DOHH2 (cell line): ENCODE data around the gene CPXM1.

Experiments used
- CTCF ChIP-seq: fragments of 200-600 bp; sonication (generic); IDR thresholded peaks from one replicate; pipeline ENCODE4 v1.5.1; 2014; ENCODE audit warnings: antibody characterized with exemption, mild to moderate bottlenecking, low read depth, low read length; ENCODE audit not compliant: poor library complexity, severe bottlenecking
- EZH2phosphoT487 ChIP-seq: fragments of 200-600 bp; sonication (generic); IDR thresholded peaks from 2 replicates; pipeline ENCODE4 v1.6.1; 2017; ENCODE audit warnings: borderline replicate concordance, mild to moderate bottlenecking, antibody characterized with exemption, low read length, moderate library complexity, mixed read lengths

- TF ChIP-seq CTCF (no peak), EZH2phosphoT487 (no peak)
These were observed 3.1 kb downstream of the CPXM1 start for GRCh38 chr20:2797136-2797983.
